Breast epithelium (tissue), 4 donors: Measurements from ENCODE around the gene SKOR1. TPM values are rescaled to one million over a fixed set of nuclear protein-coding genes. Genes with fewer than 3 reads are reported as not detected.

Experiments used
- DNase-seq, 2 donors: peaks; one replicate each; pipeline ENCODE4 v3.0.0-alpha.2; 2019; ENCODE audit warnings: low spot score in 2 of 2
- H3K27ac ChIP-seq, 2 donors: fragments of 200-600 bp; sonication (generic) in 1 of 2; one replicate each; pipeline ENCODE4 v1.5.1; 2016 to 2019; ENCODE audit warnings: mild to moderate bottlenecking in 1 of 2
- H3K27me3 ChIP-seq, 2 donors: fragments of 200-600 bp; sonication (generic) in 1 of 2; one replicate each; pipeline versions ENCODE4 v1.5.1 to v1.6.0; 2017 to 2019; ENCODE audit warnings: control low read depth in 1 of 2, mild to moderate bottlenecking in 1 of 2
- H3K36me3 ChIP-seq: fragments of 200-600 bp; one replicate; pipeline ENCODE4 v1.5.1; 2019
- H3K4me1 ChIP-seq, 2 donors: fragments of 200-600 bp; sonication (generic); one replicate each; pipeline ENCODE4 v1.5.1; 2016 to 2019; ENCODE audit warnings: control low read depth in 1 of 2
- H3K4me3 ChIP-seq, 3 donors: fragments of 200-600 bp; sonication (generic); 1 replicate in 2 of 3; 2 replicates in 1 of 3; pipeline ENCODE4 v1.5.1; 2016 to 2019; ENCODE audit warnings: mild to moderate bottlenecking in 3 of 3, moderate library complexity in 2 of 3
- H3K9me3 ChIP-seq, 2 donors: fragments of 200-600 bp; sonication (generic) in 1 of 2; one replicate each; pipeline ENCODE4 v1.5.1; 2016 to 2019; ENCODE audit warnings: control low read depth in 1 of 2
- CTCF ChIP-seq, 3 donors: fragments of 450-650 bp; IDR thresholded peaks; one replicate each; pipeline ENCODE4 v1.5.1; 2016 to 2017; ENCODE audit warnings: antibody characterized with exemption in 3 of 3, mild to moderate bottlenecking in 3 of 3, moderate library complexity in 3 of 3
- POLR2A ChIP-seq: fragments of 450-650 bp; IDR thresholded peaks from one replicate; pipeline ENCODE4 v1.6.1; 2016; ENCODE audit warnings: antibody characterized with exemption, mild to moderate bottlenecking, moderate library complexity
- POLR2AphosphoS5 ChIP-seq, 3 donors: sonication (generic); formaldehyde crosslinking; IDR thresholded peaks; one replicate each; pipeline ENCODE4 v1.6.1; 2017; ENCODE audit warnings: antibody characterized with exemption in 3 of 3
- intact Hi-C: fragments of 100-400 bp; cut with DNase I; formaldehyde crosslinking; loops from one replicate; pipeline ENCODE4 v1.15.1; 2023; ENCODE audit warnings: low total_unique reads
- total RNA-seq, 3 donors: library from RNA; depleted of rRNA; stranded (reverse); fragments of >200 nt; gene quantifications; one replicate each; pipeline ENCODE4 v1.1.0, GENCODE V29; 2016

Gene SKOR1
- total RNA-seq, 3 donors from 2014 or later: 0.98 to 1.8 (median 1.1) TPM

- Histone ChIP-seq H3K27me3 (no peaks in the 10 kb centered on the region), H3K4me3 (no peak overlapping the region), H3K9me3 (no peaks in the 10 kb centered on the region), H3K27ac (peak overlapping the region in 1 of 2 donors; percentile 36), H3K36me3 (no peaks in the 10 kb centered on the region), H3K4me1 (no peaks in the 10 kb centered on the region)
- intact Hi-C loops: no loop called here
- TF ChIP-seq POLR2A (no peak), POLR2AphosphoS5 (IDR thresholded peaks at IDR 0.05) (no peak), CTCF (IDR thresholded peaks at IDR 0.05) (no peak)
- DNase-seq: no peak
Measured at GRCh38 chr15:67882487-67883233, 57.4 kb downstream of the SKOR1 start.

DNA sequence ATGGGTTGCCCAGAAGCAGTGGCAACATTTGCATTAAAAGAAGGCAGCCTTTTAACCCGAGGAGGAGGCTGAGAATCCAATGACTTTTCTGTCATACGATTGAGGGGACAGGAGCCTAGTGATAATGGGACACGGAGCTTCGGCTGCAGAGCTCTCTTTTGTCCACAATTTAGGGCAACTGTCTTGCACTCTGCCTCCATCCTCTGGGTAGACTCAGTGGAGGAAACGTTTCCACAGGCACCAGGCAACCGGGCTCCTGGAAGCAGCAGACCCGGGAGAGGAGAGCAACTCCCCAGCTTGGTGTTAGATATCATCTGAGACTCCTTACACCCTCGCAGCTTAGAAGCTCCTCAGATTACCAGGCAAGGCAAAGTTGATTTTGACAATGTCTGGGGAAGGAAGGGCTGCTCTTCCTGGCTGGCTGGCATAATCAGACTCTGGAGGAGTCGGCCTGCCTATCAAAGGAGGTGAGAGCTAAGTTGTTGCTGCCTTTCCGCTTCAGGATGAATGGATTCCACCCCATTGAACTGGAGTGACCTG is 58.0 kb downstream of the SKOR1 start:
- DNase-seq: no peak
- H3K36me3 ChIP-seq: no peaks in the 10 kb centered on the region
- H3K9me3 ChIP-seq: no peaks in the 10 kb centered on the region
- no peaks in the 10 kb centered on the region for H3K27me3 ChIP-seq
- no peak overlapping the region for H3K4me3 ChIP-seq
- TF ChIP-seq CTCF (IDR thresholded peaks at IDR 0.05) (no peak), POLR2AphosphoS5 (IDR thresholded peaks at IDR 0.05) (no peak), POLR2A (no peak)
- intact Hi-C loops: no loop called here
- no peaks in the 10 kb centered on the region for H3K4me1 ChIP-seq
- H3K27ac ChIP-seq: peak overlapping the region in 1 of 2 donors; percentile 74

DNA sequence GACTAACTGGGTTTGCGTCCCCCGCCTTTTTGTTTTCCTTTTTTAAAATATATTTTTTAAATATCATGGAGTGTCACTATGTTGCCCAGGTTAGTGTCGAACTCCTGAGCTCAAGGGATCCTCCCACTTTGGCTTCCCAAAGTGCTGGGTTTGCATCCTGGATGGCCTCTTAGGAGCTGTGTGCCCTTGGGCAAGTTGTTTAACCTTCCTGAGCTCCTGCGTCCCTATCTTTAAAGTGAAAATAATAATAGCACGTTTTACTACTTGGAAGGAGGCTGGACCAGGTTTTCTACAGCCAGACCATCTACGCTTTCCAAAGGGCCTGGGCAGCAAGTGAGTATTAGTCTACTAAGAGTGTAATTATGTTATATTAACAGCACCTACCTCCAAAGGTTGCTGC is 58.7 kb downstream of the SKOR1 start:
- no peaks in the 10 kb centered on the region for H3K9me3 ChIP-seq
- TF ChIP-seq CTCF (IDR thresholded peaks at IDR 0.05): no peak
- no peak for TF ChIP-seq POLR2AphosphoS5 (IDR thresholded peaks at IDR 0.05)
- TF ChIP-seq POLR2A: no peak
- intact Hi-C loops: loop anchor here (1.0 kb wide), 1 partner anchor 21 kb away; no protein-coding TSS in a partner anchor
- H3K36me3 ChIP-seq: no peaks in the 10 kb centered on the region
- peak overlapping the region in 2 of 3 donors; percentile 60 to 69 for H3K4me3 ChIP-seq
- H3K27ac ChIP-seq: peak overlapping the region; percentile 74 to 79
- no peaks in the 10 kb centered on the region for H3K27me3 ChIP-seq
- DNase-seq: no peak
- H3K4me1 ChIP-seq: no peaks in the 10 kb centered on the region

Other genes starting within 250 kb of the SKOR1 start
- not detected for gene RNU6-1, start 14.5 kb downstream of the SKOR1 start, total RNA-seq
- 10 to 100 TPM; 43.9 to 77.4 (median 57.1) TPM for gene PIAS1, start 228.8 kb downstream of the SKOR1 start, total RNA-seq